Stimulated activated CD8-positive, alpha-beta memory T cell treated with anti-CD3 and anti-CD28 coated beads, Interleukin-7, amount 100 ng/mL, for 24 hours (primary cell): ENCODE results near the gene EIF1B.

Experiments used
- DNase-seq: peaks from one replicate; pipeline ENCODE4 v3.0.0-alpha.2; 2020; ENCODE audit warnings: low read depth

Gene EIF1B

DNA sequence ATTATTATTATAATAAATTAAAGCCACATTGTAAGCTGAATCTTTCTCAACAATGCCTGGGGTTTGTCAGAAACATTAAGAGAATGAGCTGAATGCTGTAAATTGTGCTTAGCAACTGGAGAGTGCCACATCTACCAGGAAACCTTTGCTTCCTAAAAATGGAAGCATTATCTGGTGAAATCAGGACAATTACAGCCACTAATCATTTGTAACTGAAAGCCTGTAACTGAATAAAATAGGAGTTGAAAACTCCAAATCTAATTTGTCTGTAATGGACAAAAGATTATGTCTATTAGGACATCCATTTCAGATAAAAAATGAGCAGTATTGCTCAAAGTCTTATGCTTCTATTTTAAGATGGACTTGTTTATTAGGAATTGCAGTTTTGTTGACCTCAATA, 32.2 kb downstream of the EIF1B start:
- no peak for DNase-seq

DNA sequence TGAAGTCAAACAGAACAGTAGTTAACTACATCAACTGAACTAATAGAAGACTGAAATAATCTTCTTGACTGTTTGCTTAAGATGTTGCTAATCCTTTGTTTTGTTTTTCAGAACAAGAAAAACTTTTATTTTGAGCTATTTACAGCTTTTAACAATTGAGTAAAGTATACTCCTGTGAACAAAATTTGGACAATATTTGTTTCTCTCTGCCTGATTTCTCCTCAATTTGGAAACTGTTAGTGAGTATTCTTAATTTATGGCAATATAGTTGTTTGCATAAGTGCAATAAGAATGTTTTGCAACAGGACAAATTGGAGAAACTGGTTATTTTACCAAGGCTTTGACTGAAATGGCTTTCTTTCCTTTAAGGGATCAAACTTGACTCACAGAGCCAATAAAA, 41.0 kb downstream of the EIF1B start:
- DNase-seq: no peak

DNA sequence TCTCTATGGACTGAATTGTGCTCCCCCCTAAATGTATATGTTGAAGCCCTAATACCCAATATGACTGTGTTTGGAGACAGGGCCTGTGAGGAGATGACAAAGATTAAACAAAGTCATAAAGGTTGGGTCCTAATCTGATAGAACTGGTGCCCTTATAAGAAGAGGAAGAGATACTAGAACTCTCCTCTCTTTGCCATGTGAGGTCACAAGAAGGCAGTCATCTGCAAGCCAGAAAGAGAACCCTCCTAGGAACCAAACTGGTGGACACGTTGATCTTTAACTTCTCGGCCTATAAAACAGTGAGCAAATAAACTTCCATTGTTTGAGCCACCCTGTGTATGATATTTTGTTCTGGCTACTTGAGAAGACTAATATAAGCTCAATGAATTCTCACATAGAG, 45.9 kb downstream of the EIF1B start:
- no peak for DNase-seq

DNA sequence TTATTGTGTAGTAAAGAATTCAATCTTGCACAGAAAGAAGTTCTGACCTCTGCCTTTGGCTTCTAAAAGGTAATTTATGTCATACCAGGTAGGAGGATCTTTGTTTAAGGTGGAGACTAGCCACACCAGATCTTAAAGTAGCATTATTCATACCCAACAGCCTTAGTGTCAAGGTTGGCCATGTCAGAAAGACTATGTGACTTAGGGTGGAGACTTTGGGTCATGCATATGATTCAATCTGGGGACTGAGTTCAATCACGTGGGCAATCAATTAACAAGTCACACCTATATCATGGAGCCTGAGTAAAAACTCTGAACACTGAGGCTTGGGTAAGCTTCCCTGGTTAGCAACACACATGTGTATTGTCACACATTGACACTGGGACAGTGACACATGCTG, 48.9 kb downstream of the EIF1B start:
- no peak for DNase-seq
